Measurements from ENCODE around the gene AGBL5. TPM values are rescaled to one million over a fixed set of nuclear protein-coding genes. Genes with fewer than 3 reads are reported as not detected.
A peak's percentile ranks its signal among the peaks of the same experiment; 100 is the strongest.

AGBL5 gene
- total and polyA plus RNA-seq, 2 of the 13 experiments (the other 11 are each of a cell fraction or from before 2014, with no cell fraction given) = 55.9 to 73.3 TPM

- TF ChIP-seq SMARCE1 (IDR thresholded peaks at IDR 0.05; ENCODE audit: borderline replicate concordance) (no peak), ZNF33B (CRISPR knock-in tag; IDR thresholded peaks at IDR 0.05) (peak; percentile 71; the same call in 1 of the 2 replicates), KLF6 (CRISPR knock-in tag; IDR thresholded peaks at IDR 0.05) (peak; percentile 45; the same call in 1 of the 2 replicates), ZNF430 (CRISPR knock-in tag; IDR thresholded peaks at IDR 0.05) (no peak), TEAD3 (CRISPR knock-in tag; optimal IDR thresholded peaks at IDR 0.05; ENCODE audit: borderline replicate concordance) (peak; percentile 18), POGZ (CRISPR knock-in tag; IDR thresholded peaks at IDR 0.05) (no peak), FOXC1 (CRISPR knock-in tag; IDR thresholded peaks at IDR 0.05; ENCODE audit: borderline replicate concordance) (peak; percentile 72; the same call in 1 of the 2 replicates), TRIM24 (CRISPR knock-in tag; IDR thresholded peaks at IDR 0.05) (no peak), RAD21 (CRISPR knock-in tag; IDR thresholded peaks at IDR 0.05) (no peak), ZNF230 (CRISPR knock-in tag; IDR thresholded peaks at IDR 0.05) (no peak), FIP1L1 (IDR thresholded peaks at IDR 0.05; ENCODE audit: borderline replicate concordance, insufficient read depth, low read depth, low read length) (no peak), DR1 (CRISPR knock-in tag; IDR thresholded peaks at IDR 0.05) (0 out of 2 replicates have a peak, but pooled peaks have one; percentile 14), SNAI1 (CRISPR knock-in tag; IDR thresholded peaks at IDR 0.05; ENCODE audit: borderline replicate concordance) (no peak), ZBTB7A (CRISPR knock-in tag; IDR thresholded peaks at IDR 0.05) (0 out of 2 replicates have a peak, but pooled peaks have one; percentile 47), NR1H2 (CRISPR knock-in tag; IDR thresholded peaks at IDR 0.05; ENCODE audit: borderline replicate concordance, low read depth) (no peak), JUN (CRISPR knock-in tag; IDR thresholded peaks at IDR 0.05) (no peak), ZNF660 (CRISPR knock-in tag; IDR thresholded peaks at IDR 0.05; ENCODE audit: borderline replicate concordance, low read depth) (0 out of 2 replicates have a peak, but pooled peaks have one; percentile 39), MNT (IDR thresholded peaks at IDR 0.05) (peak; percentile 89), ZC3H13 (CRISPR knock-in tag; IDR thresholded peaks at IDR 0.05) (0 out of 2 replicates have a peak, but pooled peaks have one; percentile 75), CENPT (CRISPR knock-in tag; IDR thresholded peaks at IDR 0.05; ENCODE audit: low read depth) (peak; percentile 73; the same call in 1 of the 2 replicates), SKI (IDR thresholded peaks at IDR 0.05; ENCODE audit: partially characterized antibody) (no peak), ZKSCAN5 (CRISPR knock-in tag; IDR thresholded peaks at IDR 0.05) (no peak)
- TF ChIP-seq, protein P1, sequence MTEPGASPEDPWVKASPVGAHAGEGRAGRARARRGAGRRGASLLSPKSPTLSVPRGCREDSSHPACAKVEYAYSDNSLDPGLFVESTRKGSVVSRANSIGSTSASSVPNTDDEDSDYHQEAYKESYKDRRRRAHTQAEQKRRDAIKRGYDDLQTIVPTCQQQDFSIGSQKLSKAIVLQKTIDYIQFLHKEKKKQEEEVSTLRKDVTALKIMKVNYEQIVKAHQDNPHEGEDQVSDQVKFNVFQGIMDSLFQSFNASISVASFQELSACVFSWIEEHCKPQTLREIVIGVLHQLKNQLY (CRISPR knock-in tag; IDR thresholded peaks at IDR 0.05) = no peak
- TF ChIP-seq, protein P2, sequence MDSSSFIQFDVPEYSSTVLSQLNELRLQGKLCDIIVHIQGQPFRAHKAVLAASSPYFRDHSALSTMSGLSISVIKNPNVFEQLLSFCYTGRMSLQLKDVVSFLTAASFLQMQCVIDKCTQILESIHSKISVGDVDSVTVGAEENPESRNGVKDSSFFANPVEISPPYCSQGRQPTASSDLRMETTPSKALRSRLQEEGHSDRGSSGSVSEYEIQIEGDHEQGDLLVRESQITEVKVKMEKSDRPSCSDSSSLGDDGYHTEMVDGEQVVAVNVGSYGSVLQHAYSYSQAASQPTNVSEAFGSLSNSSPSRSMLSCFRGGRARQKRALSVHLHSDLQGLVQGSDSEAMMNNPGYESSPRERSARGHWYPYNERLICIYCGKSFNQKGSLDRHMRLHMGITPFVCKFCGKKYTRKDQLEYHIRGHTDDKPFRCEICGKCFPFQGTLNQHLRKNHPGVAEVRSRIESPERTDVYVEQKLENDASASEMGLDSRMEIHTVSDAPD (CRISPR knock-in tag; IDR thresholded peaks at IDR 0.05) = no peak
- TF ChIP-seq, protein P3, sequence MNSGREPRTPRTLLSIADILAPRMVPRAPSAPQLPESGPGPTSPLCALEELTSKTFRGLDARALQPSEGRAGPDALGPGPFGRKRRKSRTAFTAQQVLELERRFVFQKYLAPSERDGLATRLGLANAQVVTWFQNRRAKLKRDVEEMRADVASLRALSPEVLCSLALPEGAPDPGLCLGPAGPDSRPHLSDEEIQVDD (CRISPR knock-in tag; IDR thresholded peaks at IDR 0.05; ENCODE audit: borderline replicate concordance) = 0 out of 2 replicates have a peak, but pooled peaks have one; percentile 44
Observed at GRCh38 chr2:27118525-27119329, 67.3 kb downstream of the AGBL5 start, which contains the start of gene CGREF1 (continued).

Measured in HepG2 (cell line).